OCI-LY3 (cell line): Measurements from ENCODE around the gene IRX6.

ENCODE experiments used
- H2AFZ ChIP-seq: fragments of 200-600, 300-600 bp; shearing (Covaris generic); 2 replicates; pipeline ENCODE4 v1.6.0; 2014; ENCODE audit warnings: antibody characterized with exemption, low read depth, low read length
- H3K27ac ChIP-seq: fragments of 200-600, 300-600 bp; sonication (generic); 2 replicates; pipeline ENCODE4 v1.5.1; 2014; ENCODE audit warnings: mild to moderate bottlenecking, low read length, moderate library complexity, mixed read lengths
- H3K27me3 ChIP-seq: fragments of 200-600, 300-600 bp; sonication (generic); 2 replicates; pipeline ENCODE4 v1.6.1; 2014; ENCODE audit warnings: low read depth, low read length, mixed read lengths
- H3K36me3 ChIP-seq: fragments of 200-600, 300-600 bp; sonication (generic); replicated peaks from 2 replicates; pipeline ENCODE3; 2014; ENCODE audit warnings: low read depth, low read length, mixed read lengths
- H3K4me1 ChIP-seq: fragments of 300-600, 200-600 bp; sonication (generic); 2 replicates; pipeline ENCODE4 v1.6.1; 2014; ENCODE audit warnings: low read length, mixed read lengths
- H3K4me2 ChIP-seq: fragments of 200-600, 300-600 bp; sonication (generic); 2 replicates; pipeline ENCODE4 v1.6.1; 2014; ENCODE audit warnings: low read length, mixed read lengths
- H3K4me3 ChIP-seq: fragments of 300-600, 200-600 bp; sonication (generic); 2 replicates; pipeline ENCODE4 v1.5.1; 2014; ENCODE audit warnings: antibody characterized with exemption, mild to moderate bottlenecking, low read length, moderate library complexity
- H3K79me2 ChIP-seq: fragments of 300-600, 200-600 bp; shearing (Covaris generic); 2 replicates; pipeline ENCODE4 v1.6.1; 2014; ENCODE audit warnings: mild to moderate bottlenecking, low read length, mixed read lengths
- H3K9ac ChIP-seq: fragments of 300-600, 200-600 bp; shearing (Covaris generic); 2 replicates; pipeline ENCODE4 v1.6.0; 2014; ENCODE audit warnings: mild to moderate bottlenecking, low read length, moderate library complexity
- H3K9me3 ChIP-seq: fragments of 200-600, 300-600 bp; shearing (Covaris generic); 2 replicates; pipeline ENCODE4 v1.6.1; 2014; ENCODE audit warnings: low read length, mixed read lengths; ENCODE audit not compliant: insufficient read depth
- H4K20me1 ChIP-seq: fragments of 200-600, 300-600 bp; sonication (generic); 2 replicates; pipeline ENCODE4 v1.6.1; 2016; ENCODE audit warnings: low read length, mixed read lengths; ENCODE audit not compliant: insufficient read depth
- EZH2phosphoT487 ChIP-seq: fragments of 200-600 bp; shearing (Covaris generic); IDR thresholded peaks from 2 replicates; pipeline ENCODE4 v1.6.1; 2018; ENCODE audit warnings: antibody characterized with exemption, mixed run types, low read depth
- TF ChIP-seq, protein P1 (sequence below): fragments of 200-600, 300-600 bp; sonication (generic); IDR thresholded peaks from 2 replicates; pipeline ENCODE4 v1.5.1; 2014; ENCODE audit warnings: antibody characterized with exemption, low read length, low read depth

IRX6 gene

DNA sequence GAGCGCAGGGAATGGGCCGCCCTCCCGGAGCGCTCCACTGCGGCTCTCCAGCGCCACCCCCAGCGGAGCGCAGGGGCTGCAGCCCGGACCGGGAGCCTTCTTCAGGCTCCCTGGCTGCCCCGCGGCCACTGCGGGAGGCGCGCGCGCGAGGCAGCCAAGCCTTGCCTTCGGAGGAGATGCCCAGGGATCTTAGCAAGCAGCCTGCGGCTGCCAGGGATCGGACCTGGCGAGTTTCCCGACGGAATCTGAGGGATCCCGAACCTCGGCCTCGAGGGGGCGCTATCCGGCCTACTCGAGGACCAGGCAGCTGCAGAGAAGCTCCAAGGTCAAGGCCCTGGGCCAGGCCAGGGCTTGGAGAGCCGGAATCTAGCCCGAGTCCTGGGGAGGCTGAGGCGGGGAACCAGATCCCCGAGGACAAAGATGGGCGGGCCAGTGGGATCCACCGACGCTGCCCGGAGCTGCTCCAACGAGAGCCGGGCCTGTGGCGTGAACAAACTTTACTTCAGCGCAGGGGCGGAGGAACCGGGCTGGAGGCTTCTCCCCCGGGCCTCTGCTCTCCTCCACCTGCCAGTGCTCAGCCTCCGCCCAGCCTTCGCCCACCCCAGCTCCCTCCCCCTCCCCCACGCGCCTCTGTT, at the start of gene IRX6:
TSS of gene IRX6 (plus strand) at position 567 of the 635 bp plus-strand sequence. CDS start 889 bp downstream, outside the sequence.
- Histone ChIP-seq H3K4me3 (no peak within 1 kb of the TSS), H4K20me1 (no peaks in the 10 kb centered on the region), H3K4me1 (no peaks in the 10 kb centered on the region), H3K4me2 (no peak within 1 kb of the TSS), H3K27ac (no peak within 1 kb of the TSS), H2AFZ (no peak within 1 kb of the TSS), H3K79me2 (no peaks in the 10 kb centered on the region), H3K27me3 (no peaks in the 10 kb centered on the region), H3K9me3 (no peaks in the 10 kb centered on the region), H3K9ac (no peak within 1 kb of the TSS), H3K36me3 (no peaks in the 10 kb centered on the region)
- TF ChIP-seq EZH2phosphoT487 = no peak
- TF ChIP-seq, protein P1, sequence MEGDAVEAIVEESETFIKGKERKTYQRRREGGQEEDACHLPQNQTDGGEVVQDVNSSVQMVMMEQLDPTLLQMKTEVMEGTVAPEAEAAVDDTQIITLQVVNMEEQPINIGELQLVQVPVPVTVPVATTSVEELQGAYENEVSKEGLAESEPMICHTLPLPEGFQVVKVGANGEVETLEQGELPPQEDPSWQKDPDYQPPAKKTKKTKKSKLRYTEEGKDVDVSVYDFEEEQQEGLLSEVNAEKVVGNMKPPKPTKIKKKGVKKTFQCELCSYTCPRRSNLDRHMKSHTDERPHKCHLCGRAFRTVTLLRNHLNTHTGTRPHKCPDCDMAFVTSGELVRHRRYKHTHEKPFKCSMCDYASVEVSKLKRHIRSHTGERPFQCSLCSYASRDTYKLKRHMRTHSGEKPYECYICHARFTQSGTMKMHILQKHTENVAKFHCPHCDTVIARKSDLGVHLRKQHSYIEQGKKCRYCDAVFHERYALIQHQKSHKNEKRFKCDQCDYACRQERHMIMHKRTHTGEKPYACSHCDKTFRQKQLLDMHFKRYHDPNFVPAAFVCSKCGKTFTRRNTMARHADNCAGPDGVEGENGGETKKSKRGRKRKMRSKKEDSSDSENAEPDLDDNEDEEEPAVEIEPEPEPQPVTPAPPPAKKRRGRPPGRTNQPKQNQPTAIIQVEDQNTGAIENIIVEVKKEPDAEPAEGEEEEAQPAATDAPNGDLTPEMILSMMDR = no peak

DNA sequence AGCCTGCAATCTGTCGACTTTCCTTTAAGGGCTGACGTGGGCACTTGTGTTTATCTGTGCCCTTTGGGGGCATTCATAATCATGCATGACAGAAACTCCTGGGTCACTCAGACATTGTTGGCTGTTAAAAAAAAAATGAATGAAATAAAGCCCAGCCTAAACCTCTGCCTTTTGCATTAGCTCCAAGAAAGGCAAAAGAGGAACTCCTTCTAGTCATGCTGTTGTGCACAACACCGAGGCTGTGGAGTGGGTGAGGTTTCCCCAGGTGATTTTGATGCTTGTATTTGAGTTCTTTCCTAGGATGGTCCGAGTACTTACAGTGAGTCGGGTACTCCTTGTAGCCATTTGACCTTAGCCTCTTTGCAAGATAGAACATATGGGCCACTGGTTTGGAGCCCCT, 49.6 kb upstream of the IRX6 start:
- no peak overlapping the region for H3K9ac ChIP-seq
- no peaks in the 10 kb centered on the region for H3K27me3 ChIP-seq
- H3K36me3 ChIP-seq = no peaks in the 10 kb centered on the region
- H2AFZ ChIP-seq = no peak overlapping the region
- H3K27ac ChIP-seq = no peak overlapping the region
- H3K4me3 ChIP-seq = no peak overlapping the region
- H3K79me2 ChIP-seq = no peaks in the 10 kb centered on the region
- no peak overlapping the region for H3K4me2 ChIP-seq
- H3K4me1 ChIP-seq = no peaks in the 10 kb centered on the region
- H3K9me3 ChIP-seq = no peaks in the 10 kb centered on the region
- TF ChIP-seq, protein P1 = no peak
- no peak for TF ChIP-seq EZH2phosphoT487
- H4K20me1 ChIP-seq = no peaks in the 10 kb centered on the region

GRCh38 chr16:55275167-55275566, 48.8 kb upstream of the IRX6 start:
- Histone ChIP-seq H2AFZ (no peak overlapping the region), H3K79me2 (no peaks in the 10 kb centered on the region), H3K4me1 (no peaks in the 10 kb centered on the region), H3K27ac (no peak overlapping the region), H3K27me3 (no peaks in the 10 kb centered on the region), H3K9me3 (no peaks in the 10 kb centered on the region), H4K20me1 (no peaks in the 10 kb centered on the region), H3K9ac (no peak overlapping the region), H3K4me3 (no peak overlapping the region), H3K36me3 (no peaks in the 10 kb centered on the region), H3K4me2 (no peak overlapping the region)
- TF ChIP-seq, protein P1 = no peak
- no peak for TF ChIP-seq EZH2phosphoT487

GRCh38 chr16:55275869-55276268, 48.1 kb upstream of the IRX6 start:
- Histone ChIP-seq H3K27me3 (no peaks in the 10 kb centered on the region), H3K9me3 (no peaks in the 10 kb centered on the region), H4K20me1 (no peaks in the 10 kb centered on the region), H3K4me3 (no peak overlapping the region), H3K79me2 (no peaks in the 10 kb centered on the region), H2AFZ (no peak overlapping the region), H3K36me3 (no peaks in the 10 kb centered on the region), H3K27ac (no peak overlapping the region), H3K4me1 (no peaks in the 10 kb centered on the region), H3K4me2 (no peak overlapping the region), H3K9ac (no peak overlapping the region)
- TF ChIP-seq, protein P1 = no peak
- no peak for TF ChIP-seq EZH2phosphoT487
